ENCODE measurements around the gene GRM1.

GRM1 gene

GRCh38 chr6:146337376-146337775 lies 308.5 kb downstream of the GRM1 start:
- no peak for DNase-seq

GRCh38 chr6:146339716-146340115 lies 310.9 kb downstream of the GRM1 start:
- DNase-seq: peak; percentile 41

GRCh38 chr6:146341493-146342230 lies 312.8 kb downstream of the GRM1 start:
- DNase-seq: no peak

- no peak for DNase-seq
These were observed 316.7 kb downstream of the GRM1 start for GRCh38 chr6:146345598-146345997.

- no peak for DNase-seq
These were observed 318.2 kb downstream of the GRM1 start for GRCh38 chr6:146347090-146347489.

- no peak for DNase-seq
These were observed 318.8 kb downstream of the GRM1 start for GRCh38 chr6:146347690-146348089.

- no peak for DNase-seq
These were observed 322.2 kb downstream of the GRM1 start for GRCh38 chr6:146351018-146351417.

GRCh38 chr6:146352163-146352562 lies 323.3 kb downstream of the GRM1 start:
- DNase-seq: no peak

GRCh38 chr6:146354451-146354850 lies 325.6 kb downstream of the GRM1 start:
- DNase-seq: no peak

- DNase-seq: peak; percentile 21
These were observed 326.7 kb downstream of the GRM1 start for GRCh38 chr6:146355521-146356100.

GRCh38 chr6:146357578-146358430 lies 328.9 kb downstream of the GRM1 start:
- peak; percentile 91 for DNase-seq

- peak; percentile 84 for DNase-seq
These were observed 329.7 kb downstream of the GRM1 start for GRCh38 chr6:146358431-146359046.

- DNase-seq: no peak
These were observed 330.3 kb downstream of the GRM1 start for GRCh38 chr6:146359131-146359530.

- peak; percentile 68 for DNase-seq
These were observed 332.5 kb downstream of the GRM1 start for GRCh38 chr6:146361128-146361924.

GRCh38 chr6:146363838-146364607 lies 335.2 kb downstream of the GRM1 start:
- DNase-seq: no peak

GRCh38 chr6:146364816-146365594 lies 336.1 kb downstream of the GRM1 start:
- peak; percentile 7 for DNase-seq

GRCh38 chr6:146367061-146367460 lies 338.2 kb downstream of the GRM1 start:
- DNase-seq: no peak

- no peak for DNase-seq
These were observed 341.0 kb downstream of the GRM1 start for GRCh38 chr6:146369866-146370265.

- no peak for DNase-seq
These were observed 352.6 kb downstream of the GRM1 start for GRCh38 chr6:146381486-146381885.

GRCh38 chr6:146388736-146389364 lies 360.0 kb downstream of the GRM1 start:
- no peak for DNase-seq

All from fibroblast of skin of right biceps (primary cell).